Right ventricle myocardium inferior (tissue), 1 donor: Measurements from ENCODE around the gene DNMT1. TPM values are rescaled to one million over a fixed set of nuclear protein-coding genes. Genes with fewer than 3 reads are reported as not detected.

ENCODE experiments used
- ATAC-seq: fragments of 200-7000 bp; cut with Tn5 transposase; one replicate; pipeline ENCODE4 v1.9.1; 2020; ENCODE audit warnings: mild to moderate bottlenecking, moderate library complexity
- DNase-seq: peaks from one replicate; pipeline ENCODE4 v3.0.0; 2021; ENCODE audit errors: missing footprints
- intact Hi-C: fragments of 100-400 bp; cut with DNase I; formaldehyde crosslinking; loops from one replicate; pipeline ENCODE4 v1.11.0; 2022
- microRNA-seq: library from miRNA; unstranded; fragments of <30 nt; microRNA quantifications from one replicate; pipeline ENCODE4 v1.2.0, GENCODE V29; 2020
- total RNA-seq: library from RNA; stranded (reverse); fragmentation: NEBNext Ultra II Directional; extraction: Animal tissue kit (Norgen Biotek cat#: 25700); gene quantifications from one replicate; pipeline ENCODE4 v1.2.1, GENCODE V29; 2021
- donor health status: DM: no; HTN: yes; CAD: no; lungs with severe emphysema.

Gene DNMT1
- total RNA-seq, 1 donor from 2014 or later = 26.0 TPM

DNA sequence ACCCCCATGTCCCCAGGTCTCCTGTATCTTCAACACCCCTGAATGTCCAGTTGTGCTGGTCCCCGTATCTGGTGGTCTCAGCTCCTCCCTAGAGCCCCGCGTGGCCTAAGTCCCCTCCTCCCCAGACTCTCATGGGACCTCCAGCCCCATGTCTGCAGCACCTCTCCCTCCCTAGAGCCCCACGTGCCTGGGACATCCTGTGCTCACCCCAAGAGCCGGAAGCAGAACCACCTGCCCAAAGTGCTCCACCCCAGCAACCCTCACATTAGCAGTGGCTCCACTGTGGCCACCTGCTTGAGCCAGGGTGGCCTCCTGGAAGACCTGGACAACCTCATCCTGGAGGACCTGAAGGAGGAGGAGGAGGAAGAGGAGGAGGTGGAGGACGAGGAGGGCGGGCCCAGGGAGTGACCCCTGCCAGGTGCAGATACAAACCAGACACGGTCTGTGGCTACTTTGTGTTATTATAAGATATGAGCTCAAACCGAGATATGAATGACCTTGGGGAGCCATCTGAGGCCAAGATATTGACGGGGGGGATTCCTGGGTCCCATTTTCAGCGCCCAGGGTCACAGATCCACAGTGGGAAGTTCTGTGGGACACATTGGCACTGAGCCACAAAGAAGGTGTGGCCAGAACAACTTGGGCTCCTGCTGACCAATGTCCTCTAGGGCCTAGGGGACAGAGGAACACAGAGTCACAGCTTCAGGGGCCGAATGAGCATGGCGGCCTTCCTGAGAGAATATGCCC is 102.7 kb downstream of the DNMT1 start:
- ATAC-seq = no peak
- DNase-seq = no peak
- intact Hi-C loops = no loop called here

DNA sequence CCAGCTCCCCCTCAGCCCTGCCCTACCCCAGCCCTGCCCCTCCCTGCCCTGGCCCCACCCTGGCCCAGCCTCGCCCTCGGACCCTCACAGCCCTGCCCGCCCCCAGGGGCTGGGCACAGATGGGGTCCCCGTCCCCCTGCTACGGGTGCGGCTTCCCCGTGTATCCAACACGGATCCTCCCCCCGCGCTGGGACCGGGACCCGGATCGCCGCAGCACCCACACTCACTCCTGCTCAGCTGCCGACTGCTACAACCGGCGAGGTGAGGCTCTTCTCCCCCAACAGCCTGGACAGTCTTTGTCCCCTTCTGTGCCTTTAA is 103.4 kb downstream of the DNMT1 start:
- intact Hi-C loops = no loop called here
- ATAC-seq (no peak), DNase-seq (no peak)

DNA sequence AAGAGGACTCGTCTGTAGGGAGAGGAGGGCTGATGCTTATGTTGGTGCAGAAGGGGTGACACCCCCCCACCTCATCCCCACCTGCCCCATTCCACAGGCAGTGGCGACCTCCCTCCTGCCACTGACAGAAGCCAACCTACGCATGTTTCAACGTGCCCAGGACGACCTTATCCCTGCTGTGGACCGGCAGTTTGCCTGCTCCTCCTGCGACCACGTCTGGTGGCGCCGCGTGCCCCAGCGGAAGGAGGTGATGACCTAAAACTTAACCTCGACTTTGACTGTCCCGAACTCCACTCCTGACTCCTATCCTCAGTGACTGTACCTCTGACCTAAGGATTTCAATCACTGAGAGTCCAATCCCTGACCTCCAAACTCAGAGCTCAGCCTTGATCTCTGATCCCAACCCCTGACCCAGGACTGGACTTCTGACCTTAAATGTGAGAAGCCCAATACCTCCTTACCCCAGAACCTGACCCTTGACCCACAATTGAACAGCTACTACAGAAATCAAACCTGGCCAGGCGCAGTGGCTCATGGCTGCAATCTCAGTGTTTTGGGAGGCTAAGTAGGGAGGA is 104.9 kb downstream of the DNMT1 start:
- intact Hi-C loops = no loop called here
- DNase-seq = no peak
- ATAC-seq = no peak

DNA sequence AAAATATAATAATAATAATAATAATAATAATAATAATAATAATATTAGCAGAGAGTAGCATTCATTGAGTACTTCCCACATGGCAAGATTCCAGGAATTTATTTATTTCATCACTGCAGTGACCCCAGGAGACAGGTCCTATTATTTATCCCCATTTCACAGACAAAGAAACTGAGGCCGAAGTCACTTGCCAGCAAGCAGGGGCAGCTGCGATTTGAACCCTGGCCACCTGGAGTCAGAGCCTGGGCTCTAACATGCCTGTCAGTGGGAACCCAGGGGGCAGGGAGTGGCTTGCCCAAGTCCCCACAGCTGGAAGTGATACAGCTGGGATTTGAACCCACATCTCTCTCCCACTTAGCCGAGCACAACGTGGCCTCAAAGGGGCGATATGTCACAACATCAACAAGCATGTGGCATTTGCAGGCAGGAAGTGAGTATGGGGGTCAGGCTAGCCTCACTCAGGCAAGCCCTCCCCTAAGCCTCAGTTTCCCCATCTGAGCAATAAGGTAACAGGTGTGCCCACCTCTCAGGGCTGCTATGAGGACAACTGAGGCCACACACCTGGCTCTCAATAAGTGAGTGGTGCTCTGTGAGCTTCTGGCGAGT is 105.7 kb downstream of the DNMT1 start:
- intact Hi-C loops = no loop called here
- no peak for DNase-seq
- no peak for ATAC-seq

DNA sequence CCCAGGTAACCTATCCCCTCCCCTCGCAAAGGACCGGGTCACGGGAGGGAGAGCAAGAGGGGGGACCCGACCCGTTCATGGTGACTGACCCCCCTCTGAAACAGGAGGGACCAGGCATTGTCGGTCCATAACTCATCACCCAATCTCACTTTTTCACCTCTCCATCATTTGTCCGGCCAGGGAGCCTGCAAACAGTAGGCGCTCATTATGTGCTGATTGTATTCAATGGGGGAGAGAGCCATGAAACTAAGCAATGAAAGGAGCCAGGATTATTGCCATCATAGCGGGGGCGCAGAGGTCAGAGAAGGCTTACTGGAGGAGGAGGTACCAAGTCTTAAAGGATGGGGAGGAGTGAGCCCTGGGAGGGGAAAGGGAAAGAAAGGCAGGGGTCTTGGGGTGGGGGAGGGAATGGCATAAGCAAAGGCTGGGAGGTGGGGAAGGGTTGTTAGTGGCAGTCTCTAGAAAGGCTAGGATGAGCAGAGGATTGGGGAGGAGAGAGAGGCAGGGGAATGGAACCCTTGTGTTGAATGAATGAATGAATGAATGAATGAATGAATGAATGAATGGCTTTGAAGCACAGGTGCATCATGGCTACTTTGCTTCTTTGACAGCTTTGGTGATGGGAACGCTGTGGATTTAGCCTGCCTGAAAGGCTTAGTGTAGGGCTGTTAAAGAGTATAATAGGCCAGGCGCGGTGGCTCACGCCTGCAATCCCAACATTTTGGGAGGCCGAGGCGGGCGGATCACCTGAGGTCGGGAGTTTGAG is 107.3 kb downstream of the DNMT1 start:
- intact Hi-C loops = no loop called here
- ATAC-seq = no peak
- no peak for DNase-seq

DNA sequence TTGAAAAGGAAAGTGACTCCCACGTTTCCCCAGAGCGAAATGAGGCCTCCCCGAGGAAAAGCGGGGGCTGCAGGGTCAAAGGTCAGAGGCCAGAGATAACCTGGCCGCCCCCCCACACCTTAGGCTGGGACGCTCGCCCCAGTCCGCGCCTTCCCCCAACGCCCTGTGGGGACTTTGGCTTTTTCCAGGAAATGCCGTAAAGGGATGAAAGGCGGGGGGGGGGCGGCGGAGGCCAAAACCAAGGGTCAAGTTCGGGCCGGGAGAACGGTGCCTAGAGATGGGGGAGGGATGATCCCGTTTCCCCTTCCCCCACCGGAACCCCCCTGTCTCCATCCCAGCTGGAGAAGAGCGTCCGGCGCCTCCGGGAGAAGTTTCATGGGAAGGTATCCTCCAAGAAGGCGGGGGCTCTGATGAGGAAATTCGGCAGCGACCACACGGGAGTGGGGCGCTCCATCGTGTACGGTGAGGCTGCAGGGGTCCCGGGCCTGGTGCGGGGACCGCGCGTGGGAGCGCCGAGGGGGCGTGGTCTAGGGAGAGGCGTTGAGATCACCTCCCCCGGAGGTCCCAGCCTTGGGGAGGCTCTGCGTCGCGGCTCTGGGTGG is 108.1 kb downstream of the DNMT1 start:
- DNase-seq (no peak), ATAC-seq (peak; percentile 26)
- intact Hi-C loops = no loop called here

DNA sequence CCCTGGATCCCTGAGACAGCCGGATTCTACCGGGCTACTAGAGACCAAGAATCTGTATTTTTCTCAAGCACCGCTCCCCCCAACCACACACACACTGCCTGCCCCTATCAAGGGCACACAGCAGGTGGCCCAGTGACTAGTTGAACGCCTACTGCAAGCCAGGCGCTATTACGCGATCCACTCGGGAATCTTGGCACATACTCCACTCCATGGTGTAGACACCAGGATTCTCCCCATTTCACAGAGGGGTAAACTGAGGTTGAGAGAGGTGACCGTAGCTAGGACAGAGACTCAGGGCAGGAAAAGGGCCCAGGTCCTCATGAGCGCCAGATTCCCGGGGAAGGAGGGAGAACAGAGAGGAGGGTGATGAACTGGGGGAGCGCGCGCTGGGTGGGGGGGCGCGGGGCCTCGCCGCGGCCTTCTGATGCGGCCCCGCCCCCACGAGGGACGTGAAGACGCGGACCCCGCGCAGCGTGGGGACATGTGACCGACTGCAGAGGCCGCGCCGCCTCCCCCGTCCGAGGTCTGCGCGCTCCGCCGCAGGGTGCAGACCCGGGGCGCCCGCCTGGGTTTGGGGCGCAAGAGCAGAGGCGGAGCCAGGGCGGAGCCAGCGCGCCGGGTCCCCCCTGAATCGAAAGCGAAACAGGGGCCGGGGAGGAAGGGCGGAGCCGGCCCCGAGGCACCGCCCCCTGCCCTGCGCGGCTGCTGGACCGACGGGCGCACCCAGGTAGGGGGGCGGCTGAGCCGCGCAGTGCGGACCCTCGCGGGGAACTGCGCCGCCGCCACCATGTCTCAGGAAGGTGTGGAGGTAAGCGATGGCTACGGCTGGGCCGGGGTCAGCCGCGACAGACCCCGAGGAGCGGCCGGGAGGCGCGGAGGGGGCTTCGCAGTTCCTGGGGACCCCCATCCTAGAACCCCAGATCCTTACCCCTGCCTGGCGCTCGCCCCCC is 108.8 kb downstream of the DNMT1 start, which contains the start of gene SHFL:
Gene SHFL (plus strand): TSS at position 677 of the 950 bp plus-strand sequence. CDS start 111 bp downstream, at position 788.
- DNase-seq (peak; percentile 90), ATAC-seq (peak; percentile 91)
- intact Hi-C loops = no loop called here

DNA sequence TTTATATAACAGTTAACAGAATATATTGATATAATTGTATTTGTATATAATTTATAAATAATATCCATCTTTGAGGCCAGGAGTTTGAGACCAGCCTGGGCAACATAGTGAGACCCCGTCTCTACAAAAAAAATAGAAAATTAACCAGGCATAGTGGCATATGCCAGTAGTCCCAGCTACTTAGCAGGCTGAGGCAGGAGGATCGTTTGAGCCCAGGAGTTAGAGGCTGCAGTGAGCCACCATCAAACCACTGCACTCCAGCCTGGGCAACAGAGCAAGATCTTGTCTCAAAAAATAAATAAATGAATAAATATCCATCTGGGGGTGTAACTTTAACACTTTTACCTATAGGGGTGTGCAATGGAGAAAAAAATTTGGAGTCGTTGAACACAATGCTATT is 110.0 kb downstream of the DNMT1 start:
- ATAC-seq (no peak), DNase-seq (no peak)
- intact Hi-C loops = no loop called here

DNA sequence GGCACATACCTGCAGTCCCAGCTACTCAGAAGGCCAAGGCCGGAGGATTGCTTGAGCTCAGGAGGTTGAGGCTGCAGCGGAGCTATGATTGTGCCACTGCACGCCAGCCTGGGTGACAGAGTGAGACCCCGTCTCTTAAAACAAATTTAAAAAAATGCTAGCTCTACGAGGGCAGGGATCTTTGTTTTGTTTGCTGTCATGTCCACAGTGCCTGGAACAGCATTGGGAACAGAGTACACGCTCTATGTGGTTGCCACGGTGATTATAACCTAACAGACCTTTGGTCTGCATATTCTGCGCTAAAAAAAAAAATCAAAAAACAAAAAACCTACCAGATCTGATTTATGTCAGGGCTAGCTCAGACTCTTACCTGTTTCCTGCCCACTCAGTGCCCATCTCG is 110.8 kb downstream of the DNMT1 start:
- intact Hi-C loops = no loop called here
- DNase-seq = no peak
- no peak for ATAC-seq

Small RNA genes within 50 kb of the gene (microRNA-seq; reads per million reads assigned to microRNA genes)
- not detected for gene MIR4322

Other genes starting within 250 kb of the DNMT1 start
- gene COL5A3, start 184.4 kb downstream of the DNMT1 start, total RNA-seq = 10.4 TPM
- not detected for gene RDH8, start 181.5 kb downstream of the DNMT1 start, total RNA-seq
- gene SHFL, start 108.6 kb downstream of the DNMT1 start, total RNA-seq = 9.7 TPM
- gene ANGPTL6, start 92.3 kb downstream of the DNMT1 start, total RNA-seq = not detected
- gene PPAN, start 88.6 kb downstream of the DNMT1 start, total RNA-seq = 27.0 TPM
- 4.5 TPM for gene P2RY11, start 83.3 kb downstream of the DNMT1 start, total RNA-seq
- 167 TPM for gene EIF3G, start 75.1 kb downstream of the DNMT1 start, total RNA-seq
- gene S1PR2, start 36.4 kb upstream of the DNMT1 start, total RNA-seq = 8.4 TPM
- 70.1 TPM for gene MRPL4, start 57.3 kb upstream of the DNMT1 start, total RNA-seq
- 8.6 TPM for gene ICAM1, start 76.2 kb upstream of the DNMT1 start, total RNA-seq
- 0.30 TPM for gene ICAM4, start 92.0 kb upstream of the DNMT1 start, total RNA-seq
- 0.38 TPM for gene ICAM5, start 95.0 kb upstream of the DNMT1 start, total RNA-seq
- gene ZGLP1, start 114.9 kb upstream of the DNMT1 start, total RNA-seq = 0.65 TPM
- gene FDX2, start 121.1 kb upstream of the DNMT1 start, total RNA-seq = 20.1 TPM
- 10.1 TPM for gene RAVER1, start 138.6 kb upstream of the DNMT1 start, total RNA-seq
- 36.7 TPM for gene ICAM3, start 144.7 kb upstream of the DNMT1 start, total RNA-seq
- gene TYK2, start 185.6 kb upstream of the DNMT1 start, total RNA-seq = 67.1 TPM
- gene CDC37, start 208.6 kb upstream of the DNMT1 start, total RNA-seq = 155 TPM
- gene PDE4A, start 225.6 kb upstream of the DNMT1 start, total RNA-seq = 37.0 TPM